Neuronal stem cell (in vitro differentiated cells): ENCODE data around the gene BORCS5.
"Not testable (repeated sequence)": the region's sequence is repeated elsewhere in the genome, so short reads cannot be mapped to it uniquely, and the experiment has no call there.

Experiments used
- DNase-seq: peaks from one replicate; pipeline ENCODE4 v3.0.0-alpha.2; 2013; ENCODE audit warnings: low spot score
- H2AFZ ChIP-seq: one replicate; pipeline ENCODE4 v1.6.1; 2013; ENCODE audit warnings: mild to moderate bottlenecking, low read length, inconsistent platforms
- H2AK5ac ChIP-seq: 2 replicates; pipeline ENCODE4 v1.6.1; 2013; ENCODE audit warnings: low read depth, mild to moderate bottlenecking, inconsistent platforms, low read length, moderate library complexity, mixed read lengths
- H2BK120ac ChIP-seq: 2 replicates; pipeline ENCODE4 v1.6.1; 2013; ENCODE audit warnings: low read depth, mild to moderate bottlenecking, inconsistent platforms, low read length, moderate library complexity, mixed read lengths
- H2BK12ac ChIP-seq: one replicate; pipeline ENCODE4 v1.6.1; 2013; ENCODE audit warnings: low read length, inconsistent platforms
- H2BK15ac ChIP-seq: 2 replicates; pipeline ENCODE4 v1.6.1; 2013; ENCODE audit warnings: mild to moderate bottlenecking, low read length, inconsistent platforms, mixed read lengths
- H2BK5ac ChIP-seq: one replicate; pipeline ENCODE4 v1.6.1; 2013; ENCODE audit warnings: inconsistent platforms, mild to moderate bottlenecking, low read length, moderate library complexity
- H3K14ac ChIP-seq: one replicate; pipeline ENCODE4 v1.6.1; 2013; ENCODE audit warnings: low read length, inconsistent platforms
- H3K18ac ChIP-seq: 2 replicates; pipeline ENCODE4 v1.6.1; 2013; ENCODE audit warnings: low read length, inconsistent platforms
- H3K23ac ChIP-seq: 2 replicates; pipeline ENCODE4 v1.6.1; 2013; ENCODE audit warnings: low read depth, mild to moderate bottlenecking, mixed read lengths, low read length, inconsistent platforms; ENCODE audit not compliant: poor library complexity
- H3K27ac ChIP-seq: replicated peaks from 3 replicates; pipeline ENCODE4 v1.5.1; 2013; ENCODE audit warnings: low read length, inconsistent platforms
- H3K27me3 ChIP-seq, 3 experiments: 2 replicates each; pipeline ENCODE4 v1.6.1; 2013; ENCODE audit warnings: low read length in 3 of 3, mild to moderate bottlenecking in 2 of 3, inconsistent platforms in 1 of 3, low read depth in 1 of 3, mixed read lengths in 1 of 3, moderate library complexity in 1 of 3; ENCODE audit not compliant: control insufficient read depth in 3 of 3, insufficient read depth in 3 of 3
- H3K36me3 ChIP-seq, 2 donors: replicated peaks in 1 of 2; 2 replicates each; pipeline ENCODE4 v1.6.1; 2013; ENCODE audit warnings: low read length in 2 of 2; ENCODE audit not compliant: control insufficient read depth in 2 of 2, insufficient read depth in 2 of 2
- H3K4ac ChIP-seq: 2 replicates; pipeline ENCODE4 v1.6.1; 2013; ENCODE audit warnings: inconsistent platforms, mild to moderate bottlenecking, low read length, moderate library complexity
- H3K4me1 ChIP-seq, 2 donors: 1 replicate in 1 of 2; 2 replicates in 1 of 2; pipeline ENCODE4 v1.6.1; 2013; ENCODE audit warnings: low read length in 2 of 2, low read depth in 1 of 2; ENCODE audit not compliant: control insufficient read depth in 2 of 2, insufficient read depth in 1 of 2
- H3K4me2 ChIP-seq: one replicate; pipeline ENCODE4 v1.6.1; 2013; ENCODE audit warnings: mild to moderate bottlenecking, low read length, inconsistent platforms; ENCODE audit not compliant: insufficient read depth, poor library complexity, severe bottlenecking
- H3K4me3 ChIP-seq, 2 donors: 2 replicates each; pipeline ENCODE4 v1.5.1; 2013; ENCODE audit warnings: low read length in 2 of 2, mild to moderate bottlenecking in 2 of 2, inconsistent platforms in 1 of 2, moderate library complexity in 1 of 2
- H3K79me1 ChIP-seq: one replicate; pipeline ENCODE4 v1.6.1; 2013; ENCODE audit warnings: low read depth, mild to moderate bottlenecking, inconsistent platforms, low read length, moderate library complexity
- H3K9ac ChIP-seq: one replicate; pipeline ENCODE4 v1.6.1; 2013; ENCODE audit warnings: mild to moderate bottlenecking, low read depth, low read length, inconsistent platforms; ENCODE audit not compliant: poor library complexity
- H3K9me3 ChIP-seq, 2 donors: replicated peaks in 1 of 2; 2 replicates each; pipeline versions ENCODE3 to v1.6.1; 2013; ENCODE audit warnings: low read length in 2 of 2, mild to moderate bottlenecking in 2 of 2, inconsistent platforms in 1 of 2, low read depth in 1 of 2, mixed read lengths in 1 of 2, moderate library complexity in 1 of 2; ENCODE audit not compliant: control insufficient read depth in 2 of 2, insufficient read depth in 1 of 2
- H4K8ac ChIP-seq: one replicate; pipeline ENCODE4 v1.6.1; 2013; ENCODE audit warnings: low read depth, mild to moderate bottlenecking, inconsistent platforms, low read length, moderate library complexity
- H4K91ac ChIP-seq: one replicate; pipeline ENCODE4 v1.6.1; 2013; ENCODE audit warnings: low read length, low read depth, mild to moderate bottlenecking, inconsistent platforms; ENCODE audit not compliant: poor library complexity
- WGBS, 2 donors: extraction: QIAGEN DNeasy Blood & Tissue Kit; methylation state at CpG; one replicate each; pipeline ENCODE4 v1.1.7; 2013; ENCODE audit warnings: missing lambda C conversion rate in 2 of 2, mixed read lengths in 1 of 2; ENCODE audit not compliant: insufficient read length in 2 of 2, insufficient replicate concordance in 1 of 2; ENCODE audit errors: extremely low coverage in 2 of 2; 5-methylcytosine and 5-hydroxymethylcytosine counted together

Gene BORCS5

GRCh38 chr12:12415886-12416285, 59.0 kb downstream of the BORCS5 start:
- Histone ChIP-seq H2BK12ac (no peak overlapping the region), H2BK15ac (no peak overlapping the region), H3K27me3 (no peaks in the 10 kb centered on the region), H3K4ac (no peak overlapping the region), H3K18ac (no peak overlapping the region), H3K14ac (no peak overlapping the region), H3K27ac (no peak overlapping the region), H3K4me1 (no peaks in the 10 kb centered on the region), H4K8ac (no peak overlapping the region), H3K9me3 (no peaks in the 10 kb centered on the region), H3K9ac (no peak overlapping the region), H2AK5ac (no peak overlapping the region), H3K36me3 (no peaks in the 10 kb centered on the region), H2AFZ (no peak overlapping the region), H3K23ac (no peak overlapping the region), H4K91ac (no peak overlapping the region), H2BK120ac (no peak overlapping the region), H3K79me1 (no peaks in the 10 kb centered on the region), H3K4me3 (no peak overlapping the region), H2BK5ac (no peak overlapping the region), H3K4me2 (no peak overlapping the region)
- no peak for DNase-seq
- no CpG with 5 or more reads among the region's 2 CpGs for WGBS, 2 donors

GRCh38 chr12:12419165-12419564, 62.3 kb downstream of the BORCS5 start:
- WGBS, 2 donors: no CpG with 5 or more reads among the region's 3 CpGs
- H3K23ac ChIP-seq, H2BK5ac ChIP-seq, H2AFZ ChIP-seq, H3K27ac ChIP-seq, H4K8ac ChIP-seq, H3K27me3 ChIP-seq, H2BK120ac ChIP-seq, H3K14ac ChIP-seq, H2AK5ac ChIP-seq, H3K4me1 ChIP-seq, H3K9ac ChIP-seq, H3K36me3 ChIP-seq, H3K79me1 ChIP-seq, H3K4me3 ChIP-seq, H2BK15ac ChIP-seq, H3K18ac ChIP-seq, H3K4ac ChIP-seq, DNase-seq, H2BK12ac ChIP-seq, H4K91ac ChIP-seq, H3K4me2 ChIP-seq: not testable (repeated sequence)
- peaks cover 0 to 10% of the 10 kb centered on the region in 2 donors for H3K9me3 ChIP-seq

- H3K18ac ChIP-seq: no peak overlapping the region
- no peaks in the 10 kb centered on the region for H3K36me3 ChIP-seq
Measured at GRCh38 chr12:12423367-12423766, 66.5 kb downstream of the BORCS5 start.

GRCh38 chr12:12425001-12425400, 68.1 kb downstream of the BORCS5 start:
- Histone ChIP-seq H4K8ac (no peak overlapping the region), H2BK5ac (no peak overlapping the region), H3K4me3 (no peak overlapping the region), H3K23ac (no peak overlapping the region), H3K4me2 (no peak overlapping the region), H3K36me3 (no peaks in the 10 kb centered on the region), H2BK12ac (no peak overlapping the region), H3K14ac (no peak overlapping the region), H2AK5ac (no peak overlapping the region), H3K18ac (no peak overlapping the region), H3K4ac (no peak overlapping the region), H2AFZ (no peak overlapping the region), H2BK15ac (no peak overlapping the region), H3K9me3 (peaks cover 5 to 15% of the 10 kb centered on the region in 2 donors), H3K79me1 (peaks cover 2% of the 10 kb centered on the region), H3K27ac (no peak overlapping the region), H3K4me1 (no peaks in the 10 kb centered on the region), H3K9ac (no peak overlapping the region), H4K91ac (no peak overlapping the region), H2BK120ac (no peak overlapping the region), H3K27me3 (no peaks in the 10 kb centered on the region)
- DNase-seq: no peak
- WGBS, 2 donors: no CpG with 5 or more reads among the region's 2 CpGs

More at GRCh38 chr12:12423367-12423766, 66.5 kb downstream of the BORCS5 start:
- WGBS, 2 donors: no CpG with 5 or more reads among the region's 2 CpGs
- Histone ChIP-seq H2BK120ac (no peak overlapping the region), H3K4ac (no peak overlapping the region), H3K9ac (no peak overlapping the region), H3K27me3 (no peaks in the 10 kb centered on the region), H3K4me1 (no peaks in the 10 kb centered on the region), H2AK5ac (no peak overlapping the region), H4K91ac (no peak overlapping the region), H2BK15ac (no peak overlapping the region), H3K27ac (no peak overlapping the region), H4K8ac (no peak overlapping the region), H3K23ac (no peak overlapping the region), H2BK5ac (no peak overlapping the region), H2AFZ (no peak overlapping the region), H3K9me3 (peaks cover 5 to 15% of the 10 kb centered on the region in 2 donors), H3K4me2 (no peak overlapping the region), H2BK12ac (no peak overlapping the region), H3K4me3 (no peak overlapping the region), H3K14ac (no peak overlapping the region), H3K79me1 (peaks cover 2% of the 10 kb centered on the region)
- no peak for DNase-seq
